IMR-90 (cell line): Measurements from ENCODE around the gene DOCK9. TPM values are rescaled to one million over a fixed set of nuclear protein-coding genes. Genes with fewer than 3 reads are reported as not detected.

Source experiments
- ATAC-seq: fragments of 200-7000 bp; cut with Tn5 transposase; 2 replicates; pipeline ENCODE4 v1.9.1; 2020; ENCODE audit warnings: low read depth, mild to moderate bottlenecking, moderate library complexity
- BruUV-seq: library from RNA; stranded (reverse); fragments of 400-500 nt; replicated peaks from 2 replicates; lab custom pipeline; 2021; lab: Mats Ljungman, UMichigan
- CTCF ChIA-PET: fragments of 300-600 bp; formaldehyde crosslinking; extraction: SDS; loops from one replicate; lab custom pipeline; 2021; ENCODE audit warnings: antibody characterized with exemption; lab: Yijun Ruan, JAX
- POLR2A ChIA-PET: fragments of 300-600 bp; sonication (Branson Sonifier 250); formaldehyde crosslinking; loops from one replicate; lab custom pipeline; 2022; ENCODE audit warnings: antibody characterized with exemption; ENCODE audit not compliant: unreplicated experiment; lab: Charles Lee
- DNase-seq: peaks from one replicate; pipeline ENCODE4 v3.0.0; 2013
- H2AFZ ChIP-seq: replicated peaks from 2 replicates; pipeline ENCODE3; 2013; ENCODE audit warnings: low read length, mild to moderate bottlenecking; ENCODE audit not compliant: poor library complexity
- H2AK5ac ChIP-seq: 2 replicates; pipeline ENCODE4 v1.6.1; 2013; ENCODE audit warnings: low read depth, low read length, inconsistent platforms
- H2AK9ac ChIP-seq: replicated peaks from 2 replicates; pipeline ENCODE3; 2013; ENCODE audit warnings: mild to moderate bottlenecking, low read depth, low read length, moderate library complexity; ENCODE audit not compliant: poor library complexity
- H2BK120ac ChIP-seq: 2 replicates; pipeline ENCODE4 v1.6.1; 2013; ENCODE audit warnings: low read depth, low read length, inconsistent platforms
- H2BK15ac ChIP-seq: 3 replicates; pipeline ENCODE4 v1.6.1; 2013; ENCODE audit warnings: low read depth, low read length, inconsistent platforms
- H2BK20ac ChIP-seq: 2 replicates; pipeline ENCODE4 v1.6.1; 2013; ENCODE audit warnings: low read depth, mild to moderate bottlenecking, inconsistent platforms, low read length, moderate library complexity
- H2BK5ac ChIP-seq: 2 replicates; pipeline ENCODE4 v1.6.1; 2013; ENCODE audit warnings: mild to moderate bottlenecking, low read depth, low read length, inconsistent platforms; ENCODE audit not compliant: poor library complexity, severe bottlenecking
- H3K14ac ChIP-seq: replicated peaks from 2 replicates; pipeline ENCODE4 v1.6.1; 2013; ENCODE audit warnings: low read depth, low read length, inconsistent platforms
- H3K18ac ChIP-seq: 2 replicates; pipeline ENCODE4 v1.6.1; 2013; ENCODE audit warnings: low read depth, low read length, control low read depth
- H3K23ac ChIP-seq: 2 replicates; pipeline ENCODE4 v1.6.1; 2013; ENCODE audit warnings: low read depth, low read length, inconsistent platforms
- H3K27ac ChIP-seq: 2 replicates; pipeline ENCODE4 v1.5.1; 2013; ENCODE audit warnings: mild to moderate bottlenecking, control low read depth, low read length; ENCODE audit not compliant: insufficient read depth
- H3K27me3 ChIP-seq: 2 replicates; pipeline ENCODE4 v1.6.1; 2013; ENCODE audit warnings: low read length; ENCODE audit not compliant: control insufficient read depth, insufficient read depth
- H3K36me3 ChIP-seq: 2 replicates; pipeline ENCODE4 v1.6.1; 2013; ENCODE audit warnings: low read length, mixed read lengths; ENCODE audit not compliant: control insufficient read depth, insufficient read depth
- H3K4ac ChIP-seq: 2 replicates; pipeline ENCODE4 v1.6.1; 2013; ENCODE audit warnings: low read depth, low read length, inconsistent platforms
- H3K4me1 ChIP-seq: 2 replicates; pipeline ENCODE4 v1.6.1; 2013; ENCODE audit warnings: low read length, mixed read lengths; ENCODE audit not compliant: control insufficient read depth, insufficient read depth
- H3K4me2 ChIP-seq: 2 replicates; pipeline ENCODE4 v1.6.1; 2013; ENCODE audit warnings: low read depth, mild to moderate bottlenecking, control low read depth, low read length, moderate library complexity
- H3K4me3 ChIP-seq: 2 replicates; pipeline ENCODE4 v1.5.1; 2013; ENCODE audit warnings: low read depth, mild to moderate bottlenecking, control low read depth, low read length, moderate library complexity; ENCODE audit not compliant: insufficient read depth
- H3K56ac ChIP-seq: 2 replicates; pipeline ENCODE4 v1.6.1; 2013; ENCODE audit warnings: low read length, inconsistent platforms; ENCODE audit not compliant: insufficient read depth; ENCODE audit errors: extremely low read depth
- H3K79me1 ChIP-seq, 2 experiments: 2 replicates each; pipeline ENCODE4 v1.6.1; 2013; ENCODE audit warnings: low read length in 2 of 2, inconsistent platforms in 1 of 2, low read depth in 1 of 2
- H3K9ac ChIP-seq: 2 replicates; pipeline ENCODE4 v1.6.1; 2013; ENCODE audit warnings: low read depth, low read length, control low read depth
- H3K9me1 ChIP-seq: 2 replicates; pipeline ENCODE4 v1.6.1; 2013; ENCODE audit warnings: low read length, inconsistent platforms; ENCODE audit not compliant: insufficient read depth
- H3K9me3 ChIP-seq: 2 replicates; pipeline ENCODE4 v1.6.1; 2013; ENCODE audit warnings: low read length; ENCODE audit not compliant: control insufficient read depth, insufficient read depth
- H4K20me1 ChIP-seq: 2 replicates; pipeline ENCODE4 v1.6.1; 2013; ENCODE audit warnings: low read length, inconsistent platforms; ENCODE audit not compliant: insufficient read depth
- H4K5ac ChIP-seq: 2 replicates; pipeline ENCODE4 v1.6.1; 2013; ENCODE audit warnings: mild to moderate bottlenecking, low read depth, low read length, control low read depth
- H4K8ac ChIP-seq, 2 experiments: 2 replicates each; pipeline ENCODE4 v1.6.1; 2013; ENCODE audit warnings: low read depth in 2 of 2, low read length in 2 of 2, control low read depth in 1 of 2, inconsistent platforms in 1 of 2
- H4K91ac ChIP-seq: 2 replicates; pipeline ENCODE4 v1.6.1; 2013; ENCODE audit warnings: low read depth, low read length, inconsistent platforms; ENCODE audit not compliant: insufficient read depth
- BHLHE40 ChIP-seq: fragments of 150-350 bp; IDR thresholded peaks from 2 replicates; pipeline ENCODE4 v1.6.1; 2016; ENCODE audit warnings: mild to moderate bottlenecking, low read depth, low read length
- CEBPB ChIP-seq: IDR thresholded peaks from 2 replicates; pipeline ENCODE4 v1.6.1; 2012; ENCODE audit warnings: low read depth, low read length, improper control_type of control experiment
- CHD1 ChIP-seq: IDR thresholded peaks from 2 replicates; pipeline ENCODE4 v1.6.1; 2012; ENCODE audit warnings: low read depth, low read length, improper control_type of control experiment
- CTCF ChIP-seq: conservative IDR thresholded peaks from 2 replicates; pipeline ENCODE4 v1.5.1; 2012; ENCODE audit warnings: mild to moderate bottlenecking, low read depth, low read length, improper control_type of control experiment
- ELK1 ChIP-seq: fragments of 150-350 bp; IDR thresholded peaks from 2 replicates; pipeline ENCODE4 v1.6.1; 2016; ENCODE audit warnings: low read depth, mild to moderate bottlenecking, low read length, moderate library complexity, borderline replicate concordance
- FOS ChIP-seq: fragments of 150-350 bp; IDR thresholded peaks from 2 replicates; pipeline ENCODE4 v1.6.1; 2016; ENCODE audit warnings: low read depth, low read length
- MAFK ChIP-seq: IDR thresholded peaks from 2 replicates; pipeline ENCODE4 v1.6.1; 2012; ENCODE audit warnings: low read depth, low read length, improper control_type of control experiment
- MAZ ChIP-seq: IDR thresholded peaks from 2 replicates; pipeline ENCODE4 v1.6.1; 2012; ENCODE audit warnings: low read depth, mild to moderate bottlenecking, low read length, improper control_type of control experiment, moderate library complexity, borderline replicate concordance
- NFE2L2 ChIP-seq: fragments of 150-350 bp; IDR thresholded peaks from 2 replicates; pipeline ENCODE4 v1.6.1; 2016; ENCODE audit warnings: low read depth, mild to moderate bottlenecking, low read length
- POLR2A ChIP-seq: IDR thresholded peaks from 2 replicates; pipeline ENCODE4 v1.6.1; 2012; ENCODE audit warnings: mild to moderate bottlenecking, low read depth, low read length
- RCOR1 ChIP-seq: IDR thresholded peaks from 2 replicates; pipeline ENCODE4 v1.6.1; 2012; ENCODE audit warnings: mild to moderate bottlenecking, low read length, improper control_type of control experiment; ENCODE audit not compliant: insufficient replicate concordance
- RFX5 ChIP-seq: IDR thresholded peaks from 2 replicates; pipeline ENCODE4 v1.8.0; 2012; ENCODE audit warnings: low read depth, mild to moderate bottlenecking, low read length, moderate library complexity
- SMC3 ChIP-seq: fragments of 150-350 bp; IDR thresholded peaks from 2 replicates; pipeline ENCODE4 v1.6.1; 2016; ENCODE audit warnings: low read depth, mild to moderate bottlenecking, antibody characterized with exemption, low read length, moderate library complexity
- USF2 ChIP-seq: fragments of 150-350 bp; IDR thresholded peaks from 2 replicates; pipeline ENCODE4 v1.6.1; 2017; ENCODE audit warnings: mild to moderate bottlenecking, antibody characterized with exemption, low read length, low read depth
- whole genome bisulfite sequencing, 2 experiments: methylation state at CpG; one replicate each; pipeline versions ENCODE4 v1.1.5 to v1.1.7; 2013; ENCODE audit warnings: missing lambda C conversion rate in 2 of 2; ENCODE audit not compliant: insufficient read length in 1 of 2; ENCODE audit errors: extremely low coverage in 2 of 2; 5-methylcytosine and 5-hydroxymethylcytosine counted together
- dilution Hi-C: fragments of 300-500 bp; cut with HindIII; formaldehyde crosslinking; loops from one replicate; pipeline ENCODE4 v1.14.3; 2018; ENCODE audit warnings: low sequenced_read_pairs; ENCODE audit not compliant: unreplicated experiment
- in situ Hi-C: fragments of 300-500 bp; cut with MboI; formaldehyde crosslinking; loops from 3 replicates; pipeline ENCODE4 v1.14.3; 2019; ENCODE audit warnings: low sequenced_read_pairs, inconsistent platforms, mixed read lengths
- intact Hi-C: fragments of 100-400 bp; cut with micrococcal nuclease; formaldehyde crosslinking; loops from 2 replicates; pipeline ENCODE4 v1.10.0; 2022
- polyA plus RNA-seq, 3 experiments: library from polyadenylated mRNA; depleted of rRNA; stranded (reverse); fragments of >200 nt; gene quantifications; 2 replicates each; pipeline ENCODE4 v1.2.3, GENCODE V29; 2012; ENCODE audit warnings: low replicate concordance in 1 of 3
- total RNA-seq: library from RNA; depleted of rRNA; stranded (reverse); fragments of >200 nt; gene quantifications from 2 replicates; pipeline ENCODE4 v1.2.3, GENCODE V29; 2012

Gene DOCK9
- total and polyA plus RNA-seq, 2 of the 4 experiments (the other 2 are of a cell fraction), result 4.8 to 7.2 TPM

- H3K27me3 ChIP-seq, result no peaks in the 10 kb centered on the region
- in situ Hi-C loops (no loop called here), intact Hi-C loops (no loop called here), dilution Hi-C loops (no loop called here)
- no peak for TF ChIP-seq ELK1
- no peak for TF ChIP-seq NFE2L2
- no peak for TF ChIP-seq MAZ
- no peak for TF ChIP-seq BHLHE40
- TF ChIP-seq MAFK, result no peak
- TF ChIP-seq USF2, result no peak
- no peak for TF ChIP-seq RCOR1
- TF ChIP-seq SMC3, result no peak
- no peak for TF ChIP-seq CEBPB
- TF ChIP-seq POLR2A, result no peak
- no peak for TF ChIP-seq CHD1
- no peak for TF ChIP-seq RFX5
- TF ChIP-seq FOS, result no peak
- no peak for TF ChIP-seq CTCF
- H3K23ac ChIP-seq, result no peak overlapping the region
- no peaks in the 10 kb centered on the region for H4K20me1 ChIP-seq
- CTCF ChIA-PET, result interaction anchor here (0.6 to 0.7 kb wide), 2 partner anchors 35 to 582 kb away, joined by 3 to 4 read pairs; no protein-coding TSS in a partner anchor
- no peaks in the 10 kb centered on the region; the same call in 1 of the 2 replicates for H3K9me3 ChIP-seq
- WGBS, 2 experiments, result no CpG with 5 or more reads among the region's 5 CpGs
- no peak overlapping the region for H2AFZ ChIP-seq
- no peak overlapping the region for H3K27ac ChIP-seq
- no peak overlapping the region for H2BK120ac ChIP-seq
- H4K8ac ChIP-seq, result no peak overlapping the region
- H3K4me2 ChIP-seq, result no peak overlapping the region
- POLR2A ChIA-PET, result no interaction called here
- BruUV-seq, result no TSS peak
- H2BK20ac ChIP-seq, result no peak overlapping the region
- DNase-seq (no peak), ATAC-seq (no peak)
- H3K56ac ChIP-seq, result no peak overlapping the region
- H3K4ac ChIP-seq, result no peak overlapping the region
- no peak overlapping the region for H2BK15ac ChIP-seq
- no peak overlapping the region for H3K9ac ChIP-seq
- no peak overlapping the region for H3K18ac ChIP-seq
- H3K14ac ChIP-seq, result no peak overlapping the region
- H2AK5ac ChIP-seq, result no peak overlapping the region
- peaks cover 6% of the 10 kb centered on the region for H3K9me1 ChIP-seq
- no peak overlapping the region for H2AK9ac ChIP-seq
- no peak overlapping the region for H3K4me3 ChIP-seq
- H2BK5ac ChIP-seq, result no peak overlapping the region
- H4K5ac ChIP-seq, result no peak overlapping the region
- no peaks in the 10 kb centered on the region for H3K4me1 ChIP-seq
- H3K36me3 ChIP-seq, result no peaks in the 10 kb centered on the region
- no peak overlapping the region for H4K91ac ChIP-seq
- H3K79me1 ChIP-seq, result no peaks in the 10 kb centered on the region
Measured at GRCh38 chr13:98878486-98879126, 99.3 kb downstream of the DOCK9 start.
